ENCODE data around the gene WSCD2.

- TF ChIP-seq EZH2 (IDR thresholded peaks at IDR 0.05) (no peak), POLR2AphosphoS5 (IDR thresholded peaks at IDR 0.05; ENCODE audit: borderline replicate concordance, low read depth, low read length) (no peak), FOXP2 (optimal IDR thresholded peaks at IDR 0.05; ENCODE audit: control extremely low read depth, extremely low read length, insufficient read depth) (no peak)
Observed at GRCh38 chr12:108215458-108215857, 86.4 kb downstream of the WSCD2 start.
